TTC549 (cell line): Measurements from ENCODE around the gene EP300.
"Not testable (repeated sequence)": the region's sequence is repeated elsewhere in the genome, so short reads cannot be mapped to it uniquely, and the experiment has no call there.

Experiments
- FAIRE-seq: peaks from 2 replicates; lab custom pipeline; 2012; peaks lifted over from hg19 to GRCh38; lab: Jason Lieb, UNC

EP300 gene

DNA sequence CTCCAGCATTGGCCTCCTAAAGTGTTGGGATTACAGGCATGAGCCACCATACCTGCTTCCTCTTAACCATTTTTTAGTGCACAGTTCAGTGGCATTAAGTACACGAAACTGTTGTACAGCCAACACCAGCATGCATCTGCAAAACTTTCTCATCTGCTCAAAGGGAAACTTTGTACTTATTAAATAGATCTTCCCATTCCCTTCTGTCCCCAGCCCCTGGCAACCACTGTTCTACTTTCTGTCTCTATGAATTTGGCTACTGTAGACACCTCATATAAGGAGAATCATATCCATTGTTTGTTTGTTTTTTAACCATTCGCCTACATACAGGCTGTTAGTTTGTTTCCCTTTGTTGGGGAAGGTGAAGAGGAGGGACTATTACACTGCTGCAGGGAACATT lies 6.5 kb upstream of the EP300 start:
- no peak for FAIRE-seq

DNA sequence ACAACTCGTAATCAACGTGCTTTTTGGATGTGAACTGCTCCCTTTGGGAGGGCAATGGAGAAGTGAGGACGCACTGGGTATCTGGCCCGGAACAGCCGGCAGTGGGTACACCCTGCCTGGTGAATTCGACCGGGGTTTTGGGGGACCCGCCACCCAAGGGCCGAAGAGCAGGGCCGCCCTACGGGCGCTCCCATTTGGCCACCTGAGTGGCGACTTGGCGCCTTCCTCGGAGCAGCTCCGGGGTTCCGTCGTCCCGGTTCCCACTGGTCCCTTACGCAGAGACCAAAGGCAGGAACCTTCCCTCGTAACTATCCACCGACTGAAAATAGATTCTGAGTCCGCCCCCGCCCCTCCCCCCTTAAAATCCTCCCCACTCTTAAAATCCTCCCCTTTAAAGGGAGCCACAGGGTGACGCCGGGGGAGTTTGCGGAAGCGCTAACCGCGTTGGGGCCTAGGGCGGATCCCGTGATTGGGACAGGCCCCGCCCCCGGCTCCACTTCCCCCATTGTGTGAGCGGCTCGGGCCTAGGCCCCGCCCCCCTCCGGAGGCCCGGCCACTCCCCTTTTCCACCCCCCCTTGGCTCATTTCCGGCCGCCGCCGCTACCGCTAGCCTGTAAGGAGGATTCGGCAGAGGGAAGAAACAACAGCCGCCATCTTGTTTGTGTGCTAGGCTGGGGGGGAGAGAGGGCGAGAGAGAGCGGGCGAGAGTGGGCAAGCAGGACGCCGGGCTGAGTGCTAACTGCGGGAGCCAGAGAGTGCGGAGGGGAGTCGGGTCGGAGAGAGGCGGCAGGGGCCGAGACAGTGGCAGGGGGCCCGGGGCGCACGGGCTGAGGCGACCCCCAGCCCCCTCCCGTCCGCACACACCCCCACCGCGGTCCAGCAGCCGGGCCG lies 1.0 kb upstream of the EP300 start:
- peak; percentile 95 for FAIRE-seq

GRCh38 chr22:41092847-41093411 lies 537 bp downstream of the EP300 start:
- FAIRE-seq: no peak

DNA sequence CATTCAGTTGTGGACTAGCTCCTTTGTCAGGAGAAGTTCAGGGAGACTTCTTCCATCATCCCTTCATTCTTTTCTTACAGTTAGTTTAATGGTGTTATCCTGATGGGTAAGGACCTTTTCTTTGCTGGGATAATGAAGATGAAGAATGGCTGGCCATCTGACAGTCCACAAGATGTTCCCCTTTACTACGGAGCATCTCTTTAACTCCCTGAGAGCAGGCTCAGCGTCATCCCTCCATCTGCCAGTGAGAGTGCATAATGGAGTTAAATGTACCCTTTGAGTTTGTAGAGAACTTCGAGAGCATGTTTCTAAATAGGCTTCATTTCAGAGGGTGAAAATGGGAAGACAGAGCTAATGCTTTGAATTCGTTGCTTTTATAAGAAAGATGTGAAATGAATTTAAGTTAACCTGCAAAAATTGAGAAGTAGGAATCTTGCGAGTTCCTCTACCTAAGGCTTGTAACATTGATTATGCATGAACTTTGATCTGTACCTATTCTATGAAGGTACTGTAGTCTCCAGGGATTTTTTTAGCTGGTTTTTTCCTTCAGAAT lies 1.7 kb downstream of the EP300 start:
- FAIRE-seq: no peak

GRCh38 chr22:41096391-41096790 lies 4.0 kb downstream of the EP300 start:
- no peak for FAIRE-seq

DNA sequence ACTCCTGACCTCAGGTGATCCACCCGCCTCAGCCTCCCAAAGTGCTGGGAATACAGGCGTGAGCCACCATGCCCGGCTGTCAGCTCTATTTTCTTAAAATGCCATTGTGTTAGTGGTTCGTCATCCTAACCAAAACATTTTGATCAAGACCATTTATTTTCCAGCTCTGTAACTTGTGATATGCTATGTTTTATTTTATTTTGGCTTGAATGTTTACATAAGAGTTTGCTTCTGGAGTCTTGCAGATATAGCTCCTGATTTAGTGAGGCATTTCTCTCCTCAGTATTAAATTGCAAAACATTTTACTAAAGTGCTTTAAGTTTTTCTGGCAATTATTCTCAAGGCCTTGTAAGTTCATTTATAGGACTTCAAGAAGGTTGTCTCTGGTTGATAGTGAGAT lies 4.4 kb downstream of the EP300 start:
- FAIRE-seq: no peak

DNA sequence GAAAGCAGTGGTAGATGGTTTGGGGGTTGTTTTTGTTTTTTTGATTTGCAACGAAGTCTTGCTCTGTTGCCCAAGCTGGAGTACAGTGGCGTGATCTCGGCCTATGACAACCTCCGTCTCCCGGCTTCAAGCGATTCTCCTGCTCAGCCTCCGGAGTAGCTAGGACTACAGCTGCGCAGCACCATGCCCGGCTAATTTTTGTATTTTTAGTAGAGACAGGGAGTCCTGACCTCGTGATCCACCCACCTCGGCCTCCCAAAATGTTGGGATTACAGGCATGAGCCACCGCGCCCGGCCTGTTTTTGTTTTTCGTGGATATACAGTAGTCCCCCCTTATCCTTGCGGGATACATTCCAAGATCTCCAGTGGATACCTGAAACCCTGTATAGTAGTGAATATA lies 6.6 kb downstream of the EP300 start:
- no peak for FAIRE-seq

GRCh38 chr22:41106122-41106968 lies 14.0 kb downstream of the EP300 start:
- no peak for FAIRE-seq

GRCh38 chr22:41106969-41107325 lies 14.6 kb downstream of the EP300 start:
- not testable (repeated sequence) for FAIRE-seq

DNA sequence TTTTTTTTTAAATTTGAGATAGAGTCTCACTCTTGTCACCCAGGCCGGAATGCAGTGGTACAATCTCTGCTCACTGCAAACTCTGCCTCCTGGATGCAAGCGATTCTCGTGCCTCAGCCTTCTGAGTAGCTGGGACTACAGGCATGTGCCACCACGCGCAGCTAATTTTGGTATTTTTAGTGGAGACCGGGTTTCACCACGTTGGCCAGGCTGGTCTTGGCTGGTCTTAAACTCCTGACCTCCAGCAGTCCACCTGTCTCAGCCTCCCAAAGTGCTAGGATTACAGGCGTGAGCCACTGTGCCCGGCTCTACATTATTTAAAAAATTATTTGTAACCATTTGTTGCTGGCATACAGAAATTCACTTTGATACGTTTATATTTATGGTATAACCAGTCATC lies 18.6 kb downstream of the EP300 start:
- no peak for FAIRE-seq

DNA sequence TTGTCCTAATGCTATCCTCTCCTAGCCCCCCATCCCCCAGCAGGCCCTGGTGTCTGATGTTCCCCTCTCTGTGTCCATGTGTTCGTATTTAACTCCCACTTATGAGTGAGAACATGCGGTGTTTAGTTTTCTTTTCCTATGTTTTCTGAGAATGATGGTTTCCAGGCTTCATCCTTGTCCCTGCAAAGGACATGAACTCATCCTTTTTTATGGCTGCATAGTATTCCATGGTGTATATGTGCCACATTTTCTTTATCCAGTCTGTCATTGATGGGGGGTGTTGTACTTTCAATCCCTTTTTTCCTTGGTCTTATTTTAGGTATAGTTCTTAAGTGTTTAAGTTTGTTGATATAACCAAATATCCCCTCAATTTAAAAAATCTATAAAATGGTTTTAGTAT lies 23.9 kb downstream of the EP300 start:
- no peak for FAIRE-seq

GRCh38 chr22:41117127-41117965 lies 25.0 kb downstream of the EP300 start:
- no peak for FAIRE-seq

DNA sequence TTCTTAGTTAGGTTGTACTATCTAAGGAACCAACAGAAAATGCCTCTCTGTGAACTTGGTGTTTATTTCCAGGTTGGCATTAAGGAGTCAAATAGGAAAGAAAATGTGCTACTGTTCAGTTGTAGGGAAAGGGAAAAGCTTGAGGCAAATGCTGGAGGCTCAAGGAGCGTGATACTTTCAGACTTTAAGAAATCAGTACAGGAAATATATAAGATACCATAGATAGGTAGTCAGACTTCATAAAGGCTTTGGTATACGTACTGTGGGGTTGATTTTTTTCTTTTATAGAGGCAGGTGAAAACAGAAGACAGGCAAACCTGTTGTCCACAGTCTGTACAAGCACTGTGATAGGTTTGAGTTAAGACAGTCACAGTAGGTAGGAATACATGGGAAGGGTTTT lies 30.8 kb downstream of the EP300 start:
- FAIRE-seq: no peak

DNA sequence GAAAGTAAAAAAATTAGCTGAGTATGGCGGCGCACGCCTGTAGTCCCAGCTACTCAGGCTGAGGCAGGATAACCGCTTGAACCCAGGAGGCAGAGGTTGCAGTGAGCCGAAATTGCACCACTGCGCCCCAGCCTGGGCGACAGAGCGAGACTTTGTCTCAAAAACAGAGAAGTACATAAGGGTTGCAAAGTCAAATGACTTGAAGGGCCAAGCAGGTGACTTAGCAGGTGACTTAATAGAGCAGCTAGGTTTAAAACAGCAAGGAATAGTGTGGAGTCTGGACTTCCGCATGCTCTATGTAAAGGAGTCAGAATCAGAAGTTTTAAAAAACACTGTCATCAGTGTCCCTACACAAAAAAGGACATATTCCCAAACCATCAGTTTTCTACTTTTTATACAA lies 31.7 kb downstream of the EP300 start:
- FAIRE-seq: no peak

GRCh38 chr22:41127451-41127850 lies 35.1 kb downstream of the EP300 start:
- FAIRE-seq: no peak

DNA sequence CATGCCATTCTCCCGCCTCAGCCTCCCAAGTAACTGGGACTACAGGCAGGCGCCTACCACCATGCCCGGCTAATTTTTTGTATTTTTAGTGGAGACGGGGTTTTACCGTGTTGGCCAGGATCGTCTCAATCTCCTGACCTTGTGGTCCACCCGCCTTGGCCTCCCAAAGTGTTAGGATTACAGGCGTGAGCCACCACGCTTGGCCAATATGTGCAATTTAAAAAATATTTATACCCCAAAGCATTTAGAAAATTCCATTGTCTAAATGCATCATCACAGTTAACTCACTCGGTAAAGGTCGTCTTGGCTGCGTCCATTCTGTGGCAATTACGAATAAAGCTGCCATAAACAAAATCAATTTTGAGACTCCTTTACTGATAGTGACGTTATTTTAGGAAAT lies 36.2 kb downstream of the EP300 start:
- no peak for FAIRE-seq

- FAIRE-seq: no peak
Measured at GRCh38 chr22:41132550-41132949, 40.2 kb downstream of the EP300 start.

- no peak for FAIRE-seq
Measured at GRCh38 chr22:41140365-41140957, 48.1 kb downstream of the EP300 start.

DNA sequence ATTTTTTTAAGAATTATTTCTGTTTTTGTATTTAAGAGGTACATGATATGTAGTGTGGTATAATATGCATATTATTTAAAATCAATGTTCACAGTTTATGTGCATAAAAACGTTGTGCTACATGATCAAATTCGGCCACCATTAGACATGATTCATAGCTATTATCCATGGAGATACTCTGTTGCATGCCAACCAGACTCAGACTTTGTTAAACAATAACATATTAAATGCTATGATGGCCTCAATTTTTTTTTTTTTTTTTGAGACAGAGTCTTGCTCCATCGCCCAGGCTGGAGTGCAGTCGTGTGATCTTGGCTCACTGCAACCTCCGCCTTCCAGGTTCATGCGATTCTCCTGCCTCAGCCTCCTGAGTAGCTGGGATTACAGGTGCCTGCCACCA lies 53.5 kb downstream of the EP300 start:
- FAIRE-seq: not testable (repeated sequence)

DNA sequence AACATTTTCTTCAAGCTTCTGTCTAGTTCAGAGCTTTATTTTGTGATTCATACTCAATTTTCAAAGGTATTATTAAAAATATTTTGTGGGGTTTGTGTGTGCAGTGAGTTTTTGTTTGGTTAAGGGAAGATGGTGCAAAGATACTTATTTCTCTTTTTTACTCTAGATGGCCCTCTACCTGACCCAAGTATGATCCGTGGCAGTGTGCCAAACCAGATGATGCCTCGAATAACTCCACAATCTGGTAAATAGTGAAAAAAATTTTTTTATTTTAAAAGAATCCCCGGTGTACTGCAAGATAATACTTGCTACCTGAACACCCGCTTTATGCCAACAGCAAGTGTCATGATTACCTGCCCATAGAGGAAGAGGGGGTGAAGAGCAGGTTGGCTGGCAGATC lies 54.2 kb downstream of the EP300 start:
- FAIRE-seq: no peak

DNA sequence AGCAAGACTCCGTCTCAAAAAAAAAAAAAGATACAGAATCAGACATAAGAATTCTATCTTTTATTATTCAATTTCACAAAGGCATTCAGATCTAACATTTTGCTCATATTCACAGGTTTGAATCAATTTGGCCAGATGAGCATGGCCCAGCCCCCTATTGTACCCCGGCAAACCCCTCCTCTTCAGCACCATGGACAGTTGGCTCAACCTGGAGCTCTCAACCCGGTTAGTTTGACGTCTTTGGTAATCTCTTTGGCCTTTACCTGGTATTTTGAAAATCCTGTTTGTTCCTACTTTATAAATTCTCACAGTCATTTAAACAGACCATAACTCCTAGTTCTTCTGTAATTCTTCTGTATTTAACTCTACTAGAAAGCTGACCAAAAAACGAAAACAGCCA lies 55.3 kb downstream of the EP300 start:
- no peak for FAIRE-seq

GRCh38 chr22:41152902-41153301 lies 60.5 kb downstream of the EP300 start:
- no peak for FAIRE-seq
